GM06990 (cell line): ENCODE results near the gene SERINC1.

Experiments used
- DNase-seq: peaks from one replicate; pipeline ENCODE4 v3.0.0-alpha.2; 2011; ENCODE audit not compliant: insufficient read length; ENCODE audit errors: extremely low read depth
- H3K27me3 ChIP-seq: replicated peaks from 2 replicates; pipeline ENCODE4 v1.6.0; 2011; ENCODE audit warnings: low read length; ENCODE audit not compliant: control insufficient read depth, insufficient read depth
- H3K36me3 ChIP-seq: 2 replicates; pipeline ENCODE4 v1.5.1; 2011; ENCODE audit warnings: low read length; ENCODE audit not compliant: control insufficient read depth, insufficient read depth
- H3K4me3 ChIP-seq: replicated peaks from 2 replicates; pipeline ENCODE4 v1.5.1; 2011; ENCODE audit warnings: low read depth, mild to moderate bottlenecking, control low read depth, low read length
- CTCF ChIP-seq: IDR thresholded peaks from 2 replicates; pipeline ENCODE4 v1.5.1; 2011; ENCODE audit warnings: low read length, control low read depth, mild to moderate bottlenecking, inconsistent platforms; ENCODE audit not compliant: insufficient read depth, poor library complexity, severe bottlenecking

Gene SERINC1

GRCh38 chr6:122422614-122423267 lies 48.9 kb downstream of the SERINC1 start:
- peak; percentile 33 for DNase-seq
- H3K36me3 ChIP-seq: no peaks in the 10 kb centered on the region; the same call in 1 of the 2 replicates
- no peak for TF ChIP-seq CTCF
- H3K4me3 ChIP-seq: no peak overlapping the region
- H3K27me3 ChIP-seq: no peaks in the 10 kb centered on the region

- no peaks in the 10 kb centered on the region; the same call in 1 of the 2 replicates for H3K36me3 ChIP-seq
- no peaks in the 10 kb centered on the region for H3K27me3 ChIP-seq
- no peak for DNase-seq
- no peak overlapping the region for H3K4me3 ChIP-seq
- no peak for TF ChIP-seq CTCF
Measured at GRCh38 chr6:122422003-122422402, 49.6 kb downstream of the SERINC1 start.

GRCh38 chr6:122416825-122417224 lies 54.8 kb downstream of the SERINC1 start:
- H3K36me3 ChIP-seq: no peaks in the 10 kb centered on the region; the same call in 1 of the 2 replicates
- DNase-seq: no peak
- TF ChIP-seq CTCF: no peak
- H3K27me3 ChIP-seq: no peaks in the 10 kb centered on the region
- no peak overlapping the region for H3K4me3 ChIP-seq

- no peaks in the 10 kb centered on the region for H3K27me3 ChIP-seq
- DNase-seq: no peak
- no peak for TF ChIP-seq CTCF
- no peak overlapping the region for H3K4me3 ChIP-seq
- no peaks in the 10 kb centered on the region; the same call in 1 of the 2 replicates for H3K36me3 ChIP-seq
Measured at GRCh38 chr6:122412001-122412400, 59.6 kb downstream of the SERINC1 start.

- H3K36me3 ChIP-seq: no peaks in the 10 kb centered on the region; the same call in 1 of the 2 replicates
- no peak for DNase-seq
- no peak for TF ChIP-seq CTCF
Measured at GRCh38 chr6:122408702-122409458, 62.7 kb downstream of the SERINC1 start.

More at GRCh38 chr6:122408702-122409458, 62.7 kb downstream of the SERINC1 start:
- Histone ChIP-seq H3K4me3 (no peak overlapping the region), H3K27me3 (no peaks in the 10 kb centered on the region)
